ENCODE results near the gene MAS1L.

Gene MAS1L

GRCh38 chr6:29528988-29529560 is 41.3 kb upstream of the MAS1L start:
- no peak for TF ChIP-seq CTCF (IDR thresholded peaks at IDR 0.05; ENCODE audit: low read depth, low read length, missing control alignments)
- in situ Hi-C loops (cut with HindIII; ENCODE audit: low pct_ligation_motif_present, low sequenced_read_pairs): no loop called here

GRCh38 chr6:29528300-29528931 is 40.7 kb upstream of the MAS1L start:
- TF ChIP-seq CTCF (IDR thresholded peaks at IDR 0.05; ENCODE audit: low read depth, low read length, missing control alignments): no peak
- in situ Hi-C loops (cut with HindIII; ENCODE audit: low pct_ligation_motif_present, low sequenced_read_pairs): no loop called here
- DNase-seq: no peak
- Histone ChIP-seq H3K27ac (no peak overlapping the region), H3K4me3 (ENCODE audit: low read depth, low read length) (no peak overlapping the region), H3K27me3 (replicated peaks) (no peaks in the 10 kb centered on the region), H3K36me3 (replicated peaks) (no peaks in the 10 kb centered on the region)

More at GRCh38 chr6:29528988-29529560, 41.3 kb upstream of the MAS1L start:
- no peaks in the 10 kb centered on the region for H3K27me3 ChIP-seq (replicated peaks)
- H3K4me3 ChIP-seq (ENCODE audit: low read depth, low read length): no peak overlapping the region
- H3K27ac ChIP-seq: no peak overlapping the region
- no peak for DNase-seq
- H3K36me3 ChIP-seq (replicated peaks): no peaks in the 10 kb centered on the region

GRCh38 chr6:29527564-29527963 is 39.8 kb upstream of the MAS1L start:
- DNase-seq: no peak
- Histone ChIP-seq H3K4me3 (ENCODE audit: low read depth, low read length) (no peak overlapping the region), H3K36me3 (replicated peaks) (no peaks in the 10 kb centered on the region), H3K27me3 (replicated peaks) (no peaks in the 10 kb centered on the region), H3K27ac (no peak overlapping the region)
- TF ChIP-seq CTCF (IDR thresholded peaks at IDR 0.05; ENCODE audit: low read depth, low read length, missing control alignments): no peak
- in situ Hi-C loops (cut with HindIII; ENCODE audit: low pct_ligation_motif_present, low sequenced_read_pairs): no loop called here

GRCh38 chr6:29527126-29527525 is 39.4 kb upstream of the MAS1L start:
- in situ Hi-C loops (cut with HindIII; ENCODE audit: low pct_ligation_motif_present, low sequenced_read_pairs): no loop called here
- no peaks in the 10 kb centered on the region for H3K36me3 ChIP-seq (replicated peaks)
- TF ChIP-seq CTCF (IDR thresholded peaks at IDR 0.05; ENCODE audit: low read depth, low read length, missing control alignments): no peak
- no peaks in the 10 kb centered on the region for H3K27me3 ChIP-seq (replicated peaks)
- no peak for DNase-seq
- no peak overlapping the region for H3K27ac ChIP-seq
- no peak overlapping the region for H3K4me3 ChIP-seq (ENCODE audit: low read depth, low read length)

- no peak for DNase-seq
- Histone ChIP-seq H3K4me3 (ENCODE audit: low read depth, low read length) (no peak overlapping the region), H3K27ac (no peak overlapping the region), H3K27me3 (replicated peaks) (no peaks in the 10 kb centered on the region), H3K36me3 (replicated peaks) (no peaks in the 10 kb centered on the region)
- no peak for TF ChIP-seq CTCF (IDR thresholded peaks at IDR 0.05; ENCODE audit: low read depth, low read length, missing control alignments)
- in situ Hi-C loops (cut with HindIII; ENCODE audit: low pct_ligation_motif_present, low sequenced_read_pairs): no loop called here
These were observed 37.5 kb upstream of the MAS1L start for GRCh38 chr6:29525311-29525639.

All from brain microvascular endothelial cell (primary cell).